Measurements from ENCODE around the gene DOCK4. TPM values are rescaled to one million over a fixed set of nuclear protein-coding genes. Genes with fewer than 3 reads are reported as not detected.
A peak's percentile ranks its signal among the peaks of the same experiment; 100 is the strongest.

Gene DOCK4
- total RNA-seq, 1 donor from 2014 or later: 44.1 TPM

DNA sequence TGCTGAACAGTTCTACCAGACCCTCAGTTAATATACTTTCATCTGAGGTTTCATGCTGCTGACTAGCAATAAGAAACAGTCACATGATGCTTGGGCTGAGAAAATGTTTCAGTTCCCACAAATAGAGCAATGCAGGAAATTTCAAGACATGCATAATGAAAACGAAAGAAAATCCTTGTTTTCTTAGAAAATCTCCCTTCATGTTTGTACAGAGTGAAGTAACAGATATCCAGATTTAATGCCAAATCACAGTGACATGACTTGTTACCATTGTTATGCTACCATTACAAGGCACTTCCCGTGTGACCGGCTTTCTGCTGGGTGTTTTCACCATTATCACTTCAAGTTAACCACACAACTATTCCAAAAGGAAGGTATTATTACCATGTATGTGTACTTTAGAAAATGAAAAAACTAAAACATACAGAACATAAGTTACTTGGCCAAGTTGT lies 121.7 kb downstream of the DOCK4 start:
- TF ChIP-seq, protein P1, sequence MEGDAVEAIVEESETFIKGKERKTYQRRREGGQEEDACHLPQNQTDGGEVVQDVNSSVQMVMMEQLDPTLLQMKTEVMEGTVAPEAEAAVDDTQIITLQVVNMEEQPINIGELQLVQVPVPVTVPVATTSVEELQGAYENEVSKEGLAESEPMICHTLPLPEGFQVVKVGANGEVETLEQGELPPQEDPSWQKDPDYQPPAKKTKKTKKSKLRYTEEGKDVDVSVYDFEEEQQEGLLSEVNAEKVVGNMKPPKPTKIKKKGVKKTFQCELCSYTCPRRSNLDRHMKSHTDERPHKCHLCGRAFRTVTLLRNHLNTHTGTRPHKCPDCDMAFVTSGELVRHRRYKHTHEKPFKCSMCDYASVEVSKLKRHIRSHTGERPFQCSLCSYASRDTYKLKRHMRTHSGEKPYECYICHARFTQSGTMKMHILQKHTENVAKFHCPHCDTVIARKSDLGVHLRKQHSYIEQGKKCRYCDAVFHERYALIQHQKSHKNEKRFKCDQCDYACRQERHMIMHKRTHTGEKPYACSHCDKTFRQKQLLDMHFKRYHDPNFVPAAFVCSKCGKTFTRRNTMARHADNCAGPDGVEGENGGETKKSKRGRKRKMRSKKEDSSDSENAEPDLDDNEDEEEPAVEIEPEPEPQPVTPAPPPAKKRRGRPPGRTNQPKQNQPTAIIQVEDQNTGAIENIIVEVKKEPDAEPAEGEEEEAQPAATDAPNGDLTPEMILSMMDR (IDR thresholded peaks at IDR 0.05): no peak
- Mint-ChIP-seq H3K4me1 (ENCODE audit: unreplicated experiment) (peaks cover 72% of the 10 kb centered on the region), H3K36me3 (ENCODE audit: unreplicated experiment) (no peaks in the 10 kb centered on the region), H3K27ac (ENCODE audit: unreplicated experiment) (peak overlapping the region; percentile 86), H3K9me3 (ENCODE audit: unreplicated experiment) (no peaks in the 10 kb centered on the region), H3K4me3 (ENCODE audit: unreplicated experiment) (peak overlapping the region; percentile 46), H3K27me3 (ENCODE audit: unreplicated experiment) (no peaks in the 10 kb centered on the region)
- no peak for DNase-seq (ENCODE audit: extremely low spot score, unreplicated experiment)

DNA sequence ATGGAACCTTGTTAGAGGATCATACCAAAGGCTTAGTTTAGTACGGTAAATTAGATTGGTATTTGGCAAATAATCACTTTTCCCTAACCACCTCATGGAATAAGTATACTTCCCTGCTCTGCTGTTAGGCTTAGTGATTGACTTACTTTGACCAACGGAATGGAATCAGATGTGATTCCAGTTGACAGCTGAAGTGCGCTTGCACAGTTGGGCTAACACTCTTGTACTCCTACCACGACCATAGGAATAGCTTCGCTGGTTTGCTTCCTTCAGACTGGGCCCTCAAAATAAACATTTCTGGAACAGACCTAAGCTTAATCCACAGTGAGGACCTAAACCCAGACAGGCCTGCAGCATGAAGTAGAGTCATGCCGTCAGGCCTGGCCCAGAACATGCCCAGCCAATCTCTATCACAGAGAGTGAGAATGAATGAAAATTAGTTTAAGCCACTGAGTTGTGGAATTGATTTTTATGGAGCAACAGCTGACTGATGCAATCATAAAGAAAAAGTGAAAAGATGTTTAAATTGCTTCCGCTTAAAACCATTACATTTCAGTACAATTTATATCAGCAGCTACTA lies 122.3 kb downstream of the DOCK4 start:
- H3K4me1 Mint-ChIP-seq (ENCODE audit: unreplicated experiment): peaks cover 76% of the 10 kb centered on the region
- DNase-seq (ENCODE audit: extremely low spot score, unreplicated experiment): no peak
- TF ChIP-seq, protein P1 (IDR thresholded peaks at IDR 0.05): no peak
- no peaks in the 10 kb centered on the region for H3K36me3 Mint-ChIP-seq (ENCODE audit: unreplicated experiment)
- H3K27ac Mint-ChIP-seq (ENCODE audit: unreplicated experiment): peak overlapping the region; percentile 86
- H3K27me3 Mint-ChIP-seq (ENCODE audit: unreplicated experiment): no peaks in the 10 kb centered on the region
- H3K4me3 Mint-ChIP-seq (ENCODE audit: unreplicated experiment): peak overlapping the region; percentile 46
- H3K9me3 Mint-ChIP-seq (ENCODE audit: unreplicated experiment): no peaks in the 10 kb centered on the region

DNA sequence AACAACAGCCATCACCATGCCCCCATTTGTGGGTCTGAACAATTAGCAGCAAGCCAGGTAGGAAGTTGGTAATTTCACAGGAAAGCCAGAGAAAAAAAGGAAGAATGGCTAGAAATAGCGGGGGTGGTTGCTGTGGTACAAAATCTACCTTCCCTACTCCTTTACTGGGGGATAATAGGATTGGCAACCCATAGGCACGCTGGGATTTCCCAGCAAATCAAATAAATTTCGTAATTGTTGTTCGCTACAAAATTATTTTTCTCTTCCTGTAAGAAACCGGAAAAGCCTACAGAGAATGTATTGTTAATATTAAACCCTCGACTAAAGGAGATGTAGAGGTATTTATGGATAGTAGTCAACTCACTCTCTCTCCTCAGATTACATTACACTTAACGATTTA lies 123.9 kb downstream of the DOCK4 start:
- Mint-ChIP-seq H3K27ac (ENCODE audit: unreplicated experiment) (no peak overlapping the region), H3K36me3 (ENCODE audit: unreplicated experiment) (no peaks in the 10 kb centered on the region), H3K9me3 (ENCODE audit: unreplicated experiment) (no peaks in the 10 kb centered on the region), H3K4me1 (ENCODE audit: unreplicated experiment) (peaks cover 66% of the 10 kb centered on the region), H3K4me3 (ENCODE audit: unreplicated experiment) (no peak overlapping the region), H3K27me3 (ENCODE audit: unreplicated experiment) (no peaks in the 10 kb centered on the region)
- TF ChIP-seq, protein P1 (IDR thresholded peaks at IDR 0.05): no peak
- DNase-seq (ENCODE audit: extremely low spot score, unreplicated experiment): no peak

DNA sequence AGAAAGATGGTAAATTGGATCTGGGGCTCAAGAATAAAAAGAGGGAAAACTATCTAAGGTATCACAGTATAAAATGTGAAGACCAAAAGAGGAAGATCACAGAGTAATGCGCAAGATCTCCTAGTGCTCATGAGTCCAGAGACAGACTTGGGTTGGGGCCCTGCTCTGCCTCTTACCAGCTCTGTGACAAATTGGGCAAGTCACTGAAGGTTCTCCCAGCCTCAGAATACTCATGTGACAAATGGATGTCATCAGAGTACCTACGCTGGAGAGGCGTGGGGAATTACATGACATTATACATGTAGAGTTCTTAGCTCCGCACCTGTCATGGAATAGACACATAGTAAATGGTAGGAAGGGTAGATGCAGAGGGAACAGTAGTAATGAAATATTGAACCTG lies 124.4 kb downstream of the DOCK4 start:
- Mint-ChIP-seq H3K4me3 (ENCODE audit: unreplicated experiment) (no peak overlapping the region), H3K27me3 (ENCODE audit: unreplicated experiment) (no peaks in the 10 kb centered on the region), H3K9me3 (ENCODE audit: unreplicated experiment) (no peaks in the 10 kb centered on the region), H3K4me1 (ENCODE audit: unreplicated experiment) (peaks cover 65% of the 10 kb centered on the region), H3K36me3 (ENCODE audit: unreplicated experiment) (no peaks in the 10 kb centered on the region), H3K27ac (ENCODE audit: unreplicated experiment) (peak overlapping the region; percentile 97)
- no peak for DNase-seq (ENCODE audit: extremely low spot score, unreplicated experiment)
- TF ChIP-seq, protein P1 (IDR thresholded peaks at IDR 0.05): no peak

DNA sequence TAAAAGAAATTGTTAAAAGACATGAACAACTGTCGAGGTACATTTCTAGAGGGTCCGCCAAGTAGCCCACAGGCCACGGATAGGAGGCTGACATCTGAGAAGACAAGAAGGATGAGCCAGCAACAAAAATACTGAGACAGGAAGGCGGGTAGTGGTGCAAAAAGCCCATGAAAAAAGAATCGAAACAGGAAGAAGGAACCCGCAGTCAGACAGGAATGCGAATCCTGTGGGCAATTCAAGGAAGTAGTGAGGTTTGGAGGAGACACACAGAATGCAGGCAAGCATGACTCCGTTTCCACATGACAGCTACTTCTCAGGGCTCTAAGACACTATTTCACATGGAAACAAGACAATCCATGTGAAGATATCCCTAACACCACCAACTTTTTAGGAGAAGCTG lies 125.2 kb downstream of the DOCK4 start:
- TF ChIP-seq, protein P1 (IDR thresholded peaks at IDR 0.05): no peak
- H3K4me3 Mint-ChIP-seq (ENCODE audit: unreplicated experiment): peak overlapping the region; percentile 69

More for the DNA sequence above, 125.2 kb downstream of the DOCK4 start:
- no peaks in the 10 kb centered on the region for H3K9me3 Mint-ChIP-seq (ENCODE audit: unreplicated experiment)
- peaks cover 65% of the 10 kb centered on the region for H3K4me1 Mint-ChIP-seq (ENCODE audit: unreplicated experiment)
- H3K27ac Mint-ChIP-seq (ENCODE audit: unreplicated experiment): peak overlapping the region; percentile 97
- H3K36me3 Mint-ChIP-seq (ENCODE audit: unreplicated experiment): no peaks in the 10 kb centered on the region
- DNase-seq (ENCODE audit: extremely low spot score, unreplicated experiment): no peak
- H3K27me3 Mint-ChIP-seq (ENCODE audit: unreplicated experiment): no peaks in the 10 kb centered on the region

All from osteocyte (in vitro differentiated cells).